Prostate gland (tissue), 2 donors: Measurements from ENCODE around the gene GPX3.

Experiments used
- CTCF ChIP-seq, 4 experiments: fragments of 200-600 bp in 2 of 4; fragments of 450-650 bp in 2 of 4; sonication (generic) in 2 of 4; IDR thresholded peaks; 1 replicate in 3 of 4; 2 replicates in 1 of 4; pipeline ENCODE4 v1.5.1; 2016 to 2019; ENCODE audit warnings: antibody characterized with exemption in 4 of 4, mild to moderate bottlenecking in 2 of 4, moderate library complexity in 2 of 4
- POLR2A ChIP-seq: fragments of 450-650 bp; IDR thresholded peaks from one replicate; pipeline ENCODE4 v1.6.1; 2016; ENCODE audit warnings: antibody characterized with exemption, mild to moderate bottlenecking

DNA sequence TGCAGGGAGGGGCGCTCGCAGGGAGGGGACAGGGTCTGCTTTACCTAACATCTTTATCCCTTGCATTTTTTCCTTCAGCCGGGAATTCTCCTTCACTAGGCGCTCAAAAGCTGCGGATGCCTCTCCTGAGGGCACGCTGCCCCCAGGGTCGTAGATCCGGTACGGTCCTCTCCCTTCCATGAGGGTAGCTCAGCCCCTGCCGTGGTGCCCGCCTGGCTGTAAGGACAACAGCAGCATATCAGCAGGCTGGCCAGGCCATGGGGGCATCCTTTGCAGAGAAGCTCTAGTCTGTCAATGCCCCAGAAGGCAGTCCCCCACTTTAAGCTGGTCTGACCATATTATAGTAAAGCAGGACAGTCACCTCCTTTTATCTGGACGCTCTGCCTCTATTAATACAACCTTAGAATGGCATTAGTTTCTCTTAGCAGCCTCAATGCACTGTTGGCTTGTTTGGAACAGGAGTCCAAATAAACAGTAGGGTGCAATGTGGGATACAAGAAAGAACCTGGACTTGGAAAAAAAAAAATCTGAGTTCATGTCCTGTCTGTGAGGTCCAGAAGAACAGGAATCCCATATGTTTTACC lies 44.6 kb downstream of the GPX3 start:
- TF ChIP-seq CTCF (IDR thresholded peaks at IDR 0.05) (no peak), POLR2A (no peak)
